ENCODE data around the gene SPDEF. TPM values are rescaled to one million over a fixed set of nuclear protein-coding genes. Genes with fewer than 3 reads are reported as not detected.
A peak's percentile ranks its signal among the peaks of the same experiment; 100 is the strongest.

SPDEF gene
- total and polyA plus RNA-seq, 8 donors: 0.93 to 6.0 (median 1.8) TPM

DNA sequence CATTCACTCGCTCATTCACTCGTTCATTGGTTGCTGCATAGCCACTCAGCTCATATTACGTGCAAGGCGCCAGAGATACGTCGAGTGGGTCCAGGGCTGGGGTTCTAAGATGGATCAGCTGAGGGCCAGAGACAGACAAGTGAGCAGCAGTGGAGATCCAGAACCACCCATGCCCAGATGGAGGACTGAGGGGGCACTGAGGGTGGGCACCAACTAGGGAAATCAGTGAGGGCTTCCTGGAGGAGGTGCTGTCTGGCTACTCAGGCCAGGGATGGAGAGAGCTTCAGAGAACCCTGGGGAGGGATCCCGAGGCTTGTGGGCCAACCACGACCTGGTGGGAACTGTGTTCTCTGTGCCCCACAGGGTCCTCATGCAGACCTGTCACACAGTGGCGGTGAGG is 364 bp upstream of the SPDEF start:
- intact Hi-C loops (cut with DNase I): no loop called here
- no peaks in the 10 kb centered on the region for H3K27me3 ChIP-seq
- no peak overlapping the region for H3K4me3 ChIP-seq
- no peak for DNase-seq
- no peak overlapping the region for H3K27ac ChIP-seq
- H3K9me3 ChIP-seq: peaks cover 0 to 6% of the 10 kb centered on the region in 2 donors
- no peak for ATAC-seq
- TF ChIP-seq, protein P1, sequence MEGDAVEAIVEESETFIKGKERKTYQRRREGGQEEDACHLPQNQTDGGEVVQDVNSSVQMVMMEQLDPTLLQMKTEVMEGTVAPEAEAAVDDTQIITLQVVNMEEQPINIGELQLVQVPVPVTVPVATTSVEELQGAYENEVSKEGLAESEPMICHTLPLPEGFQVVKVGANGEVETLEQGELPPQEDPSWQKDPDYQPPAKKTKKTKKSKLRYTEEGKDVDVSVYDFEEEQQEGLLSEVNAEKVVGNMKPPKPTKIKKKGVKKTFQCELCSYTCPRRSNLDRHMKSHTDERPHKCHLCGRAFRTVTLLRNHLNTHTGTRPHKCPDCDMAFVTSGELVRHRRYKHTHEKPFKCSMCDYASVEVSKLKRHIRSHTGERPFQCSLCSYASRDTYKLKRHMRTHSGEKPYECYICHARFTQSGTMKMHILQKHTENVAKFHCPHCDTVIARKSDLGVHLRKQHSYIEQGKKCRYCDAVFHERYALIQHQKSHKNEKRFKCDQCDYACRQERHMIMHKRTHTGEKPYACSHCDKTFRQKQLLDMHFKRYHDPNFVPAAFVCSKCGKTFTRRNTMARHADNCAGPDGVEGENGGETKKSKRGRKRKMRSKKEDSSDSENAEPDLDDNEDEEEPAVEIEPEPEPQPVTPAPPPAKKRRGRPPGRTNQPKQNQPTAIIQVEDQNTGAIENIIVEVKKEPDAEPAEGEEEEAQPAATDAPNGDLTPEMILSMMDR (IDR thresholded peaks at IDR 0.05): no peak
- H3K4me1 ChIP-seq: no peaks in the 10 kb centered on the region
- no peaks in the 10 kb centered on the region for H3K36me3 ChIP-seq

DNA sequence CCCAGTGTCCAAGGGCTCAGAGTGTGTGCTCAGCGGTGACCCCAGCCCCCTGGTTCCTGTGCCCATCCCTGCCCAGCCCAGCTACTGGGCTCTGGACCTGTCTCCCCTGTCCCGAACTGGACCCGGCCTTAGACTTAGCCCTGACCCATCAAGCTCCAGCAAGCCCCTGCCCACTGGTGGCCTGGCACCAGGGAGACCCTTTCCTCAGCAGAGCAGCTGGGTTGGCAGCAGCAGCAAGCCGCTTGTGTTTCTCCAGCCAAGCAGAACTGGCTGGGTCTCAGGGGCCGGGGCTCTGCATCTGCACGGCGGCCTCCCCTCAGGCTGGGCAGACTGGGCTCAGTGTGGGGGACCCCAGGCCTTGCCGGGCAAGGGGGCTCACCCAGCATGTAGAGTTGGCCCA is 801 bp downstream of the SPDEF start:
- Histone ChIP-seq H3K9me3 (peaks cover 0 to 6% of the 10 kb centered on the region in 2 donors), H3K36me3 (no peaks in the 10 kb centered on the region), H3K4me3 (peak overlapping the region in 1 of 2 donors; percentile 13), H3K27ac (no peak overlapping the region), H3K4me1 (no peaks in the 10 kb centered on the region), H3K27me3 (no peaks in the 10 kb centered on the region)
- no peak for DNase-seq
- TF ChIP-seq, protein P1 (IDR thresholded peaks at IDR 0.05): no peak
- intact Hi-C loops (cut with DNase I): no loop called here
- ATAC-seq: peak; percentile 24

DNA sequence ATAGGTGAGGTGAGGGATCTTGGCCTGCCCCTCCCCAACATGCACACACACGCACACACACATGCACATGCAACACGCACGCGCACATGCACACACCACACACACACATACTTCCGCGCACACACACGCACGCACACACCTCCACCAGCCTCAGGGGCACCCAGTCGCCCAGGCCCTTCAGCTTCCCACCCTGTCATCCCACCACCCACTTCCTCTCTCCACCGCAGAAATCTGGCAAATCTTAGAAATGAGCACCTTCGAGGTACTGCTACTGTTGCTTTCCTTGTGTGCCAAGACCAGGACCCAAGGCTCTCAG is 1.2 kb downstream of the SPDEF start:
- TF ChIP-seq, protein P1 (IDR thresholded peaks at IDR 0.05): no peak
- ATAC-seq (no peak), DNase-seq (peak in 1 of 4 donors; percentile 65)
- no peaks in the 10 kb centered on the region for H3K36me3 ChIP-seq
- H3K9me3 ChIP-seq: peaks cover 0 to 6% of the 10 kb centered on the region in 2 donors
- no peaks in the 10 kb centered on the region for H3K27me3 ChIP-seq
- H3K27ac ChIP-seq: no peak overlapping the region
- H3K4me3 ChIP-seq: no peak overlapping the region
- no peaks in the 10 kb centered on the region for H3K4me1 ChIP-seq
- intact Hi-C loops (cut with DNase I): no loop called here

DNA sequence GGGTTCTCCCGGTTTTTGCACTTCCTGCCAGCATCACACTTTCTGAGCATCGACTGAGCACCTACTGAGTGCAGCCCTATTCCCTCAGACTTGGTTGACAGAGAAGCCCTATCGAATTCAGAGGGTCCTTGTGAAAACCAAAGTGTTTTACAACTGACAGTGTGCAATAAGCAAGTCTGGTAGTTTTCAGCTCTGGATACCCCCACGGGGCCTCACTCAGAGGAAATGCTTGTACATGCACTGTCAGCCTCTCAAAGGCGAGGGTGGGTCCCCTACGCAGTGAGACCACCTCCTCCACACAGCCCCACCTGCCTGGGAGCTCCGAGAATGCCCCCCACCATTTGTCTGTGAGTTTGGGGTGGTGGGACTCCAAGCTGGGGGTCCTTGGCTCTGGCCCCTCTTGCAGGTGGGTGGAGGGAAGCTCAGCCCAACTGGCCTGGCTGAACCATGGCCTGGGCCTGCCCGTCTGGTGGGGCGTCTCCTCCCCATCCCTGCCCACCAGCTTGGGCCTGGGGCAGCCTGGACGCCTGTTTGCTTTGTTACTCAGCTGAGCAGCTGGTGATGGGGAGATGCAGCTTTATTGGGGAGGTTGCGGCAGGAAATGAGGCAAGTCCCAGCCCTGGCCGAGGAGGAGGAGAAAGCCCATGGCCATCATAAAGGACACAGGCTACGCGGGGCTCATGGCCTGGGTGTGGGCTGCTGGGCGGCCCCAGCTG is 1.7 kb downstream of the SPDEF start:
- intact Hi-C loops (cut with DNase I): no loop called here
- no peak overlapping the region for H3K27ac ChIP-seq
- no peak for ATAC-seq
- no peaks in the 10 kb centered on the region for H3K4me1 ChIP-seq
- H3K4me3 ChIP-seq: no peak overlapping the region
- H3K36me3 ChIP-seq: no peaks in the 10 kb centered on the region
- H3K27me3 ChIP-seq: no peaks in the 10 kb centered on the region
- H3K9me3 ChIP-seq: peaks cover 0 to 6% of the 10 kb centered on the region in 2 donors
- DNase-seq: no peak
- TF ChIP-seq, protein P1 (IDR thresholded peaks at IDR 0.05): no peak

DNA sequence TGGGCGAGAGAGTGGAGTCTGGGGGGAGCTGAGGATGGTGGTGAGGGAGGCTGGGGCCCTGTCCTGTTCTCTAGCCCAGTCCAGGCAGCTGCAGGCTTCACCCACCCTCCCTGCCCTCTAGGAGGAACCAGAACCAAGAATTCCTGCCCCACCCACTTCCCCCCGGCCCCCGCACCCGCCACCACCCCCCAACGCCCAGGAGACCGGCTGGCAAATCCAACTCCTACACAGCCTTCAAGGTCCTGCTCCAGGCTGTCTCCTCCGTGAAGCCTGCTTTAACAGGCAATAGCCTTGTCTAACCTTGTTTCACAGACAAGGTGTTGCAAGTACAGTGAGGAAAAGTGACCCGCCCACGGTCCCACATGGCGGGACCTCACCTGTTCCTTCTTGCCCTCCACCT is 2.4 kb downstream of the SPDEF start:
- DNase-seq (no peak), ATAC-seq (no peak)
- H3K27ac ChIP-seq: no peak overlapping the region
- no peaks in the 10 kb centered on the region for H3K36me3 ChIP-seq
- TF ChIP-seq, protein P1 (IDR thresholded peaks at IDR 0.05): no peak
- H3K4me3 ChIP-seq: no peak overlapping the region
- no peaks in the 10 kb centered on the region for H3K4me1 ChIP-seq
- intact Hi-C loops (cut with DNase I): no loop called here
- H3K9me3 ChIP-seq: peaks cover 0 to 6% of the 10 kb centered on the region in 2 donors
- no peaks in the 10 kb centered on the region for H3K27me3 ChIP-seq
